Measurements from ENCODE around the gene PPFIA4.

The PPFIA4 gene

GRCh38 chr1:203084588-203085527 is 58.6 kb downstream of the PPFIA4 start:
- peak; percentile 15 for DNase-seq (ENCODE audit: low spot score)

- no peak for DNase-seq (ENCODE audit: low spot score)
Observed at GRCh38 chr1:203085528-203086406, 59.5 kb downstream of the PPFIA4 start, which contains the start of gene MYOG. MYOG (minus strand) TSS chr1:203086012; CDS start chr1:203085961, 51 bp downstream.

DNA sequence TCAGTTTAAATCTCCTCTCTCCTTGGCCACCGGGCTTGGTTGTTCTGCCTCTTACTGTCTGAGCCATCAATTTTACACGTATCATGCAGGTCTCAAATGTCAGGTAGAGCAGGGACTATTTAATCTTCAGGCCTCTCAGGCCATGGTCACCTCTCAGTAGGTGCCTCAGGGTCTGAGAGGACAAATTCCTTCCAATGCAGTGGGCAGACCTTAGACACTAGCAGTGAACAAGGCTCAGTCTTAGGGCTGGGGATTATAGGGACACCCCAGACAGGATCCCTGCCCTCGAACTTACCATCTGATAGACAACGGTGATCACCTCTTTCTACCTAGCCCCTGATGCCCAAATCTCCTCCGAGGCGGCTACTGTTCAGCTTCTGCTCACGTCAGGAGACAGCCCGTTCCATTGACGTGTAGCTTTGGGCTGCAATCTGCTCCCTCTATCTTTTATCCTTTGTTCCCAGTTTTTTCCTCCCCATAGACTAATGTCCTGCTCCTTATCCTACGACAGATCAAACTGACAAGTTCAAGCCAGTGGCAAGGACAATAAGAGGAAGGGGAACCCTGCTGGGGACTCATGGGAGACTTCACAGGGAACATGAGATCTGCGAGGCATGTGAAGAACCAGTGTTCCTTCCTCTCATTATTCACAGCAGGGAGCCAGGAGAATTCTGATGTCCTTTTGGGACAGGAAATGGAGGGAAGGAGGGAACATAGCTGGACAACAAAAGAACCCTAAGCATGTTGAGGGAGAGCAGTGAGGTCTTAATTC is 60.9 kb downstream of the PPFIA4 start:
- no peak for DNase-seq (ENCODE audit: low spot score)

DNA sequence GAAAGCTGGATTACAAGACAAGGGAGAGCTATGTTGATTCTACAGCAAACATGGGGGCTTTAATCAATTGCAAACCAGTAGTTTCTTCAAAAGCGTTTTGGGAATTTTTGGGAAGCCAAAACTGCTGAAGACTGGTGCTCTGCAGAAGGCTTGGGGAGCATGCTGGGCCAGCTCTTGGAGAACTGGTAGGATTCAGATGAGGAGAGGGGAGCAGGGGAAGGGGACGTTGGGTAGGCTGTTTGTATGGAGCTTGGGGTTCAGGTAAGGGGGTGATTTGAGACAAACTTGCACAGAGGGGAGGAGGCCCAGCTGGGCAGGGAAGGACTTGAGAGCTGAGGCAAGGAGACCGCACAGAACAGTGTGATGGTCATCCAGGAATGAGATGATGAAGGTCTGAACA is 62.1 kb downstream of the PPFIA4 start:
- no peak for DNase-seq (ENCODE audit: low spot score)

- DNase-seq (ENCODE audit: low spot score) = no peak
Observed at GRCh38 chr1:203089001-203089650, 62.8 kb downstream of the PPFIA4 start.

DNA sequence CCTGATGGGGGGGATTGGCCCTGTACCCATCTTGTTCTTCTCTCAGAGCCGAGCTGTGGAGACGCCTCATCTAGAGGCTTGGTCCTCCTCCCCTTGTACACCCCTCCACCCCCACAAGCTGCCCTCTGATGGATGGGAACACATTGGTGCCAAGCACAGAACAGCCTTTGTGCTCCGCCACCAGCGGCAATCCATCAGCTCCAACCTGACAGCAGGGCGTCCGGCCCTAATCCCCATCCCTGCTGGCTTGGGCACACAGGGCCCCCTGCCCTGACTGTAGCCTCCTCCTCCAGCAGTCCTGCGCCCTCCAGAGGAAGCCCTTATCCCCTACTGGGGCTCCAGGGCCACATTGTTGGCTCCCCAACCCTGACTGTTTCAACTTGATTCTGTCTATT is 63.4 kb downstream of the PPFIA4 start:
- no peak for DNase-seq (ENCODE audit: low spot score)

- DNase-seq (ENCODE audit: low spot score) = no peak
Observed at GRCh38 chr1:203090421-203091198, 64.3 kb downstream of the PPFIA4 start.

GRCh38 chr1:203091199-203091477 is 64.8 kb downstream of the PPFIA4 start:
- no peak for DNase-seq (ENCODE audit: low spot score)

- no peak for DNase-seq (ENCODE audit: low spot score)
Observed at GRCh38 chr1:203091761-203092330, 65.6 kb downstream of the PPFIA4 start.

GRCh38 chr1:203093754-203094410 is 67.6 kb downstream of the PPFIA4 start:
- DNase-seq (ENCODE audit: low spot score) = no peak

- DNase-seq (ENCODE audit: low spot score) = no peak
Observed at GRCh38 chr1:203095061-203095690, 68.9 kb downstream of the PPFIA4 start.

DNA sequence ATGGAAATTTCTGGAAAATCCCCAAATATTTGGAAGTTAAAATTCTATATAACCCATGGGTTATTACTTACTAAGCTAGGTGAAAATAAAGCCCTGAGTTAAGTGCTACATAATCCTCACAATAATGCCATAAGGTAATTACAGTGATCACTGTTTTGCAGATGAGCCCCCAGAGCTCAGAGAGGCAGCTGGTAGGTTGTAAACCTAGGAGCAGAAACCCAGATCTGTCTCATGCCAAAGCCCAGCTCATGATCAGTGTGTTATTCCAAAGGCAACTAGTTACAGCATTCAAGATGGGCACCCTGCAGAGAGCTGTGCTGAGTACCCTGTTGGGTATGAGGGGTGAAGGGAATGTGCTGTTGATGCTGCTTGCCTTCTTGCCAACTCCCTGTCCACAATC is 70.3 kb downstream of the PPFIA4 start:
- DNase-seq (ENCODE audit: low spot score) = no peak

DNA sequence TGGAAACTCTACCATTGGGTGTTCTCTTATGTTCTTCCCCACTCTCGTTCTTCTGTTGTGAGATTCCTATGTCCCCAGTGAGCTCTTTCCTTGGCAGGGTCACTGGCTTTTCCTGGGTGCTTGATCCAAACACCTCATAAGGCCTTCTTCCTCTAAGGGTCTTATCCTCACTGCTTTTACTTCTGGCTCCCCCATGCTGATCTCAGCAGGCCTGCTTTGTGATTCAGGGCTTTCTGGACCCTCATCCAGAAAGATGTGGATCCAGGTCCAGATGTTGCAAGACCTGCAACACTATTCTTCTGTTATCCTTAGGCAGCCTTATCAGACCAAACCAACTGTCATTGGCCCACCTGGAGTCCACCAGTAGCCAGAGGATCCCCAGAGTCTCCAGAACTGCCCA is 70.7 kb downstream of the PPFIA4 start:
- DNase-seq (ENCODE audit: low spot score) = no peak

DNA sequence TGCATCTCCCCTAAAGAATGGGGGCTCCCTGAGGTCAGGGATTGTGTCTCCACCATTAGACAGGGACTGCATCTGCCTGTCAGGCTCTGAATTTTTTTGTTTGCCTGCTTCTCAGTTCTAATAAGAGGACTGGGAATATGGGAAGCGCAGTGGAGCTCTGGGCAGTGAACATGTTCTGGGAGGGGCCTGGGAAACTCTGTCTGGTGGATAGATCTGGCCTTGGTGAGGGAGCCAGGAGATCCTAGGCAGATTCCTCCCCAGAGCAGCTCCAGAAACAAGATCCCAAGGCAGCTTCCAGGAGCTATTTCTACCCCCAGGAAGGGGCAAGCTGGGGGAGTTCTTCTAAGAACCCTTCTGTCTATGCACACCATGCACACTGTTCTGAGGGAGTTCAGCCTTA is 72.2 kb downstream of the PPFIA4 start:
- DNase-seq (ENCODE audit: low spot score) = no peak

GRCh38 chr1:203098914-203099520 is 72.7 kb downstream of the PPFIA4 start:
- DNase-seq (ENCODE audit: low spot score) = no peak

- no peak for DNase-seq (ENCODE audit: low spot score)
Observed at GRCh38 chr1:203099805-203100515, 73.7 kb downstream of the PPFIA4 start.

- DNase-seq (ENCODE audit: low spot score) = no peak
Observed at GRCh38 chr1:203100516-203100869, 74.2 kb downstream of the PPFIA4 start.

GRCh38 chr1:203101813-203102634 is 75.7 kb downstream of the PPFIA4 start:
- DNase-seq (ENCODE audit: low spot score) = no peak

Data from hematopoietic multipotent progenitor cell treated with erythropoietin and hydrocortisone succinate and interleukin-3 and kit ligand, for 15 days (in vitro differentiated cells).